G401 (cell line): Measurements from ENCODE around the gene DISC1. TPM values are rescaled to one million over a fixed set of nuclear protein-coding genes. Genes with fewer than 3 reads are reported as not detected.
A peak's percentile ranks its signal among the peaks of the same experiment; 100 is the strongest.

Source experiments
- DNase-seq: peaks from one replicate; pipeline ENCODE4 v3.0.0-alpha.2; 2015; ENCODE audit warnings: low spot score
- in situ Hi-C: cut with HindIII; loops from 2 replicates; pipeline ENCODE4 v1.10.0; 2016; ENCODE audit warnings: low sequenced_read_pairs, mixed read lengths
- total RNA-seq: library from RNA; depleted of rRNA; stranded (reverse); fragments of >200 nt; shearing (Covaris generic); gene quantifications from 2 replicates; pipeline ENCODE4 v1.2.3, GENCODE V29; 2014; rRNA removed

The DISC1 gene
- total RNA-seq, 1 experiment from 2014 or later, result 6.1 TPM

- in situ Hi-C loops, result no loop called here
These were observed 422.7 kb downstream of the DISC1 start for GRCh38 chr1:232049335-232049734.

GRCh38 chr1:232057217-232057895, 430.8 kb downstream of the DISC1 start:
- in situ Hi-C loops, result no loop called here
- peak; percentile 90 for DNase-seq

More at GRCh38 chr1:232049335-232049734, 422.7 kb downstream of the DISC1 start:
- DNase-seq, result no peak

- DNase-seq, result no peak
- in situ Hi-C loops, result no loop called here
These were observed 431.3 kb downstream of the DISC1 start for GRCh38 chr1:232057896-232058274.

- peak; percentile 92 for DNase-seq
- in situ Hi-C loops, result no loop called here
These were observed 433.3 kb downstream of the DISC1 start for GRCh38 chr1:232059726-232060374.

- DNase-seq, result no peak
- in situ Hi-C loops, result no loop called here
These were observed 436.4 kb downstream of the DISC1 start for GRCh38 chr1:232062967-232063366.

GRCh38 chr1:232066521-232066920, 439.9 kb downstream of the DISC1 start:
- in situ Hi-C loops, result no loop called here
- no peak for DNase-seq

- in situ Hi-C loops, result no loop called here
- no peak for DNase-seq
These were observed 447.7 kb downstream of the DISC1 start for GRCh38 chr1:232074265-232074664.

GRCh38 chr1:232077809-232078208, 451.2 kb downstream of the DISC1 start:
- DNase-seq, result no peak
- in situ Hi-C loops, result no loop called here

- no peak for DNase-seq
- in situ Hi-C loops, result no loop called here
These were observed 458.1 kb downstream of the DISC1 start for GRCh38 chr1:232084584-232085223.

GRCh38 chr1:232090816-232091215, 464.2 kb downstream of the DISC1 start:
- in situ Hi-C loops, result no loop called here
- no peak for DNase-seq

Other genes with a start within 250 kb of the DISC1 start
- gene EGLN1, start 204.5 kb upstream of the DISC1 start, total RNA-seq, result 20.6 and 21.6 TPM in 2 replicates
- gene TSNAX, start 98.1 kb upstream of the DISC1 start, total RNA-seq, result 27.4 and 28.0 TPM in 2 replicates